ENCODE data around the gene TMEM233.

- TF ChIP-seq POLR2AphosphoS5 (IDR thresholded peaks at IDR 0.05) (no peak), POLR2A (IDR thresholded peaks at IDR 0.05) (no peak)
- TF ChIP-seq, protein P1, sequence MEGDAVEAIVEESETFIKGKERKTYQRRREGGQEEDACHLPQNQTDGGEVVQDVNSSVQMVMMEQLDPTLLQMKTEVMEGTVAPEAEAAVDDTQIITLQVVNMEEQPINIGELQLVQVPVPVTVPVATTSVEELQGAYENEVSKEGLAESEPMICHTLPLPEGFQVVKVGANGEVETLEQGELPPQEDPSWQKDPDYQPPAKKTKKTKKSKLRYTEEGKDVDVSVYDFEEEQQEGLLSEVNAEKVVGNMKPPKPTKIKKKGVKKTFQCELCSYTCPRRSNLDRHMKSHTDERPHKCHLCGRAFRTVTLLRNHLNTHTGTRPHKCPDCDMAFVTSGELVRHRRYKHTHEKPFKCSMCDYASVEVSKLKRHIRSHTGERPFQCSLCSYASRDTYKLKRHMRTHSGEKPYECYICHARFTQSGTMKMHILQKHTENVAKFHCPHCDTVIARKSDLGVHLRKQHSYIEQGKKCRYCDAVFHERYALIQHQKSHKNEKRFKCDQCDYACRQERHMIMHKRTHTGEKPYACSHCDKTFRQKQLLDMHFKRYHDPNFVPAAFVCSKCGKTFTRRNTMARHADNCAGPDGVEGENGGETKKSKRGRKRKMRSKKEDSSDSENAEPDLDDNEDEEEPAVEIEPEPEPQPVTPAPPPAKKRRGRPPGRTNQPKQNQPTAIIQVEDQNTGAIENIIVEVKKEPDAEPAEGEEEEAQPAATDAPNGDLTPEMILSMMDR (IDR thresholded peaks at IDR 0.05): no peak
Measured at GRCh38 chr12:119621878-119622277, 28.3 kb downstream of the TMEM233 start.
